ENCODE measurements around the gene SMIM20.

GRCh38 chr4:25921922-25922321 is 7.9 kb downstream of the SMIM20 start:
- no peak for TF ChIP-seq CTCF (IDR thresholded peaks at IDR 0.05; ENCODE audit: borderline replicate concordance, extremely low read depth, low read length, poor library complexity, severe bottlenecking)
- no peak for TF ChIP-seq EZH2 (IDR thresholded peaks at IDR 0.05; ENCODE audit: borderline replicate concordance, low read depth, low read length, severe bottlenecking)
